COLO668 (cell line): ENCODE measurements around the gene MTFMT.

Experiments used
- DNase-seq: peaks from one replicate; lab custom pipeline; 2025; ENCODE audit not compliant: unreplicated experiment; lab: John Stamatoyannopoulos, UW

Gene MTFMT

GRCh38 chr15:64989416-64990167 is 39.8 kb downstream of the MTFMT start, which contains the start of gene SPG21:
TSS of gene SPG21 (minus strand) at chr15:64989914. CDS start at chr15:64983569, 6,345 bp downstream.
- DNase-seq = peak; percentile 94

- DNase-seq = no peak
Measured at GRCh38 chr15:64987136-64987535, 42.3 kb downstream of the MTFMT start.

- DNase-seq = no peak
Measured at GRCh38 chr15:64985366-64986033, 43.9 kb downstream of the MTFMT start.

GRCh38 chr15:64982472-64982871 is 47.0 kb downstream of the MTFMT start:
- no peak for DNase-seq

- DNase-seq = no peak
Measured at GRCh38 chr15:64981812-64982431, 47.5 kb downstream of the MTFMT start.

GRCh38 chr15:64979252-64979710 is 50.2 kb downstream of the MTFMT start:
- no peak for DNase-seq

- DNase-seq = no peak
Measured at GRCh38 chr15:64975390-64975789, 54.0 kb downstream of the MTFMT start.

GRCh38 chr15:64970698-64971097 is 58.7 kb downstream of the MTFMT start:
- DNase-seq = no peak

- DNase-seq = no peak
Measured at GRCh38 chr15:64969401-64969800, 60.0 kb downstream of the MTFMT start.

GRCh38 chr15:64961013-64961412 is 68.4 kb downstream of the MTFMT start:
- no peak for DNase-seq

GRCh38 chr15:64960153-64960552 is 69.3 kb downstream of the MTFMT start:
- no peak for DNase-seq

GRCh38 chr15:64959128-64959527 is 70.3 kb downstream of the MTFMT start:
- no peak for DNase-seq

GRCh38 chr15:64954395-64954794 is 75.0 kb downstream of the MTFMT start:
- DNase-seq = no peak

GRCh38 chr15:64951777-64952418 is 77.5 kb downstream of the MTFMT start:
- DNase-seq = no peak
